SIG-M5 (cell line): ENCODE data around the gene SNW1.
"Not testable (repeated sequence)": the region's sequence is repeated elsewhere in the genome, so short reads cannot be mapped to it uniquely, and the experiment has no call there.

Experiments used
- DNase-seq: peaks from one replicate; lab custom pipeline; 2025; lab: John Stamatoyannopoulos, UW

Gene SNW1

GRCh38 chr14:77747425-77747824 lies 13.5 kb downstream of the SNW1 start:
- DNase-seq: not testable (repeated sequence)

DNA sequence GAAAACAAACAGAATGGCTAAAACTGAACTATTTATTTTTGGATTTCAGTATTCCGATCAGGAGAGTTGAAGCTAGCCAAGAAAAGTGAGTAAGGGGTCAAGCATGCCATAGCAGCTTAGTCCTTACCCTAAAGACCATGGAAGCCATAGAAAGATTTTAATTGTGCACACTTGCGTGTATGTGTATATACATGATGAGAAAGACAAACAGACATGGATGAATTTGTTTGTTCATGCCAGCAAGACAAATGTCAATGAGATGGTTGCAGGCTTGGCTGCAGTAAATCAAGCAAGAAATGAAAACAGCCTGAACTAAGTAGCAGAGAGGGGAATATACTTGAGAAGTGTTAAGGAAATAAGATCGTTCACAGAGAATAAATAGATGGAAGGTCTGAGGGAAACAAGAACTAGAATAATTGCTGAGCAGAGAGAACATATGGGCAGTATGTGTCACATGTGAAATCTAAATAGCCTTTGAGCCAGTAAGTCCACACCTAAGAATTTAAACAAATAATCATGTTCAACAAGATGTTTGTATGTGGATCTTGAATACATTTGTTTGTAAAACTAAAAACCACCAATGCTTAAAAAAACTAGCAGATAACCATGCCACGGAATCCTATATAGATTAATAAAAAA lies 14.8 kb downstream of the SNW1 start:
- DNase-seq: no peak

DNA sequence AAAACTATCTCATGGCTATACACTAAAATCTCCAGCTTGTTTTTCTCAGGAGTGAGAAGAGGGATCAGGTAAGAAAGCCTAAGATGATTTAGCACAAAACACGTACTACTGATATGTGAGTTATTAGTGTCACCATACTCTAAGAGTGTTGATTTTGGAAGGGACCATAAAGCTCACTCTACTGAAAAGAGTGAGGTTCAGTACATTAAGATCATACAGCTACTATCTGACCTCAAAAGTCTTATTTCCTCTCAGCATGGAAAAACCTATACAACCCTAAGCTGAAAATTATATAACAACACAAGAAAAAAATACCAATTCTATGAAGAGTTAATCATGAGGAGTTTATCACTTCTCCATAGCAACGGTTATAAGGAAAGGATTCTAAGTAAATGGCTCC lies 19.5 kb downstream of the SNW1 start:
- no peak for DNase-seq

GRCh38 chr14:77738559-77739250 lies 22.3 kb downstream of the SNW1 start:
- no peak for DNase-seq

GRCh38 chr14:77730976-77731497 lies 29.9 kb downstream of the SNW1 start:
- no peak for DNase-seq

DNA sequence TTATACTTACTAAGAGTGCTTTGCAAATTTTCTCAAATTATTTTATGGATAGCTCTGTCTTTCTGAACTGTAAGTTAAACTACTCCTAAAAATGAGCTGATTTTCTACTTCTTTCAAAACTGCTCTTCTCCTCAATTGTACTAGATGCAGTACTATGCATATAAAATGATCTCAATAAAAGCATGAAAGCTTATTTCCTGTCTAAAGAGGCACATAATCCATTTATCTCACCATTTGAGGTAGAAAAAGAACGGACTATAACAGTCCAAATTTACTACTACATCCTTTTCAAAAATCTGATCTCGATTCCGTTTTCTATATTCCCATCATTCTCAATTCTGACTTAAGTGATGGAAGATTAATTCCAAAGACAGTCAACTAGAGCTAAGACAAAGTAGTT lies 38.7 kb downstream of the SNW1 start:
- DNase-seq: no peak

GRCh38 chr14:77721437-77721836 lies 39.5 kb downstream of the SNW1 start:
- no peak for DNase-seq

- DNase-seq: no peak
Observed at GRCh38 chr14:77717608-77718305, 43.2 kb downstream of the SNW1 start.

GRCh38 chr14:77714926-77715325 lies 46.0 kb downstream of the SNW1 start:
- no peak for DNase-seq

- DNase-seq: no peak
Observed at GRCh38 chr14:77710364-77710763, 50.6 kb downstream of the SNW1 start.

DNA sequence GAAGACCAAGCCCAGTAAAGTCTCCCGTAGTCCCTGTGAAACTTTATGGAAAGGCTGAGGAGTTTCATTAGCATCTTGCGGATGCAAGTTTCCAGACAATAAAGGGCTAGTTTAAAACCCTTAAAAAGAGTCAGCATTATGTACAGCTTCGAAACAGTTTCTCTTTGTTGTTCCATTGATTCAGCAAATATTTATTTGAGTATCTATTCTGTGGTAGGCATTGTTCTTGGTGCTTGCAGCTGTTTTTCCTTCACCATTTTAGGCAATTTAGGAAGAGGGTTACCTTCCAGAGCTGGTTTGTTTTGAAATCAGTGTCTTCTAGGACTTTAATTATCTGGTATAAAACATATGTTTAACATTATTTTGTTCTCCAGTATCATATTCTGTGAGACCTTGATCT lies 51.5 kb downstream of the SNW1 start:
- DNase-seq: no peak

DNA sequence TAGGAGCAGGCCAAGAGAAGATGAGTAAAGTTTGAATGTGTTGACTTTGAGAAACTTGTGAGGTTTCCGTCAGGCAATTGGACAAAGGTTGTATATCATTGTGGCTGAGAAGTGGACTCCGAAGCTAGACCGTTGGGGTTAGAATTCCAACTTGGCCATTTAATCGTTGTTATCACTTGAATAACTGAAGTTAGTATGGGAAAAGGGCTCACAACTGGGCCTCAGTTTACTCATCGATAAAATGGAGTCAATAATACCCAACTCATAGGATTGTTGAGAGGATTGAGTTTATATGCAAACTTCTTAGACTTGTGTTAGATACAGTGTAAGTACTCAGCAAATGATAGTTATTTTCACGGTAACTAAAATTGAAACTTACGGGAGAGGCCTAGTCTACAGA lies 52.2 kb downstream of the SNW1 start:
- DNase-seq: no peak

- DNase-seq: no peak
Observed at GRCh38 chr14:77707724-77708408, 53.1 kb downstream of the SNW1 start, which contains the start of the genes ALKBH1 and SLIRP. TSS of gene ALKBH1 (minus strand) at chr14:77708023. CDS start at chr14:77708004, 19 bp downstream. TSS of gene SLIRP (plus strand) at chr14:77708103. CDS start at chr14:77708112, 9 bp downstream.

GRCh38 chr14:77707355-77707723 lies 53.6 kb downstream of the SNW1 start:
- DNase-seq: no peak

GRCh38 chr14:77691259-77691658 lies 69.7 kb downstream of the SNW1 start:
- DNase-seq: no peak

GRCh38 chr14:77682158-77682553 lies 78.8 kb downstream of the SNW1 start:
- DNase-seq: no peak

DNA sequence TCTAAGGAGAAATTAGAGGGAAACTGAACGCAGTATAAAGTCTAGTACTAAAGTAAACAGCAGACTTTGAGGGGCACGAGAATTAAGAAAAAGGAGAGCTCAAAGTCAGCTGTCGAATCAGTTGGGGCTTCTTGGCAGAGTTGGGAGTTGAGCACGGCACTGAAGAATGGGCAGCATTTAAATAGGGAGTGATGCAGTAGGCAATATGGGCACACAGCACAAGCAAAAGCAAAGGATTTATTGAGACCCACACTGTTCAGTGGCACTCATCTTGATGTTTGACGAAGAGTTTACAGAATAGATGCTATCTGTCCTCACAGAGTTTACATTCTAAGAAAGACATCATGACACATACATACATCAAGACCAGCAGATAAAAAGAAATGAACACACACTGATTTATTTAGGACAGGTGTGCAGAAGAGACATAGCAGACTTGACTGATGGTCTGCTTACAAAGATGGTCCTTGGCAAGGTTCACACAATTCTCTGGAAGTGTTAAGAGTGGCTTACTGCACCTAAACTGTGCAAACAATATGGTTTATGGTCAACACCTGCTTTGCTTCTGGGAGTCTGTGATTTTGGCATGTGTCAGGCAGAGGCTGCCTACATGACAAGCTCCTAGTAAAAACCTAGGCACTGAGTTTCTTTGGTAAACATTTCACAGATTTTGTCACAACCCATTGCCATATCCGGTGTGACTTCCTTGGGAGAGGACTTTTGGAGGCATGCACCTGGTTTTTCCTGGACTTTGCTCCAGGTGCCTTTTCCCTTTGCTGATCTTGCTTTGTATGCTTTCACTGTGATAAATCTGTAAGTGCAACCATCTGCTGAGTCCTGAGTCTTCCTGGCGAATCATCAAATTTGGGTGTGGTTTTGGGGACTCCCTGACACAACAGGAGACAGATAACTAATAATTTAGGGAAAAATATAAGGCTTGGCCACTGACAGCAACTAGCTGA lies 79.5 kb downstream of the SNW1 start:
- no peak for DNase-seq

DNA sequence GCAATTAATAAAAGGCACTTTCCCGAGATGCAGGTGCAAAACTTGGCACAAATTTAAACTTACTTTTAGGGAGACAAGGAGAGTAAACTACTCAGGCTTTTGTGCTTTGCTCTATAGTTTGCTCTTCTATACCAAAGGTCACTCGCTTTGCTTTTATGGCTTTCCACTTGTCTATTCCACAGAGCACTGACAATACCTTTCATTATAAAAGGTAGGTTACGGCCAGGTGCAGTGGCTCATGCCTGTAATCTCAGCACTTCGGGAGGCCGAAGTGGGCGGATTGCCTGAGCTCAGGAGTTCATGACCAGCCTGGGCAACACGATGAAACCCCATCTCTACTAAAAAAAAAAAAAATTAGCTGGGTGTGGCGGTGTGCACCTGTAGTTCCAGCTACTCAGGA lies 86.0 kb downstream of the SNW1 start:
- DNase-seq: no peak

GRCh38 chr14:77673193-77673592 lies 87.8 kb downstream of the SNW1 start:
- DNase-seq: no peak
